HG03521 (cell line): ENCODE results near the gene GHSR.
"Not testable (repeated sequence)": the region's sequence is repeated elsewhere in the genome, so short reads cannot be mapped to it uniquely, and the experiment has no call there.

Experiments
- ATAC-seq: cut with Tn5 transposase; IDR thresholded peaks from one replicate; pipeline ENCODE4 v1.9.1; 2021; ENCODE audit warnings: mild to moderate bottlenecking, moderate library complexity; ENCODE audit not compliant: unreplicated experiment

GHSR gene

DNA sequence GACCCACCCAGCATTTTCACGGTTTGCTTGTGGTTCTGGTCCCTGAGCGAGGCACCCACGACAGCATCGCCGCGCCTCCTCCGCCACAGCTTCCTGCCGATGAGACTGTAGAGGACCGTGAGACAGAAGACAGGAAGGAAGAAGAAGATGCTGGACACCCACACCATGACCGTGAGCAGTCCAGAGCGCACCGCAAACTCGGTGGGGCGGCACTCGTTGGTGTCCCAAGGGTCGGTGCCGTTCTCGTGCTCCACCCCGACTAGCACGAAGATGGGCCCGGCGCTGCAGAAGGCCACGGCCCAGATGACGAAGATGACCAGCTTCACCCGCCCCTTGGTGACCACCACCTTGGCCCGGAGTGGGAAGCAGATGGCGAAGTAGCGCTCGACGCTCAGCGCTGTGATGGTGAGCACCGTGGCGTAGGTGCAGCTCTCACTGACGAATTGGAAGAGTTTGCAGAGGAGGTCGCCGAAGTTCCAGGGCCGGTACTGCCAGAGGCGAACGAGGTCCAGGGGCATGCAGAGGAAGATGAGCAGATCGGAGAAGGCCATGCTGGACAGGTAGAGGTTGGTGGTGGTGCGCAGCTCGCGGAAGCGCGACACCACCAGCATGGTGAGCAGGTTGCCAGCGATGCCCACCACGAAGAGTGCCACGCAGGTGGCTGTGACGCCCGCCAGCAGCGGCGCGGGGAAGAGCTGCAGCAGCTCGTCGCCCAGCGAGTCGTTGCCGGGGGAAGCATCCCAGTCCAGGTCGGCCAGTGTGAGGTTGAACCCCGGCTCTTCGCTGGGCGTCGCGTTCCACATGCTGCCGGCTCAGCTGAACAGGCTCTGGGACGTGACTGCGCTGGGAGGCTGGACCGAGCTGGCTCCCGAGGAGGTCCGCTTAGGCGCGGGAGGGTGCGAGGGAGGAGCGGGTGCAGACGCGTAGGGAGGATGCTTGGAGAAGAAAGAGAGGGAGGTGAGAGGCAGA is at the start of gene GHSR:
Gene GHSR, minus strand, starts transcription at position 846 of the 969 bp plus-strand sequence. Its CDS starts 43 bp downstream, at position 803.
- no peak for ATAC-seq

GRCh38 chr3:172490198-172490669 is 42.0 kb upstream of the GHSR start:
- ATAC-seq, result not testable (repeated sequence)

- no peak for ATAC-seq
These were observed 29.9 kb upstream of the GHSR start for GRCh38 chr3:172478116-172478515.

DNA sequence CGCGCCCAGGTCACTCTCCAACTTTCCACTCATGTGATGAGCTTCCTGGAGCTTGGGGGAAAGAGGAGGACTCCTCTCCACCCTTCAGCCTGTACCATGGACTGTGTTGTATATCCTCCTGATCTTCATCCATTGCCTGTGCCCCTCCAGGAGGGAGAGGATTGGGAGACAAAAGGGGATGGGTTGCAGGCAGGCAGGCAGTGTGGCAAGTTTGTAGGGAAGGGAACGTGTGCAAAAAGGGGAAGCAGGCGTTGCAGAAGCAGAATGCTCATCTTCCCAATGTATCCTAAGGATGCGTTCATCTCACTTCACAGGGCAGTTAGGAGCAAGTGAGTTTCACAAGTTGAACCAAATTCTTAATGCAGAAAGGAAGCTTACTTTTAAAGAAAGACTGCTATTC is 28.1 kb upstream of the GHSR start:
- ATAC-seq, result no peak

- no peak for ATAC-seq
These were observed 27.4 kb upstream of the GHSR start for GRCh38 chr3:172475703-172476102.

GRCh38 chr3:172471903-172472302 is 23.6 kb upstream of the GHSR start:
- ATAC-seq, result no peak

- no peak for ATAC-seq
These were observed 22.3 kb upstream of the GHSR start for GRCh38 chr3:172470588-172470987.

DNA sequence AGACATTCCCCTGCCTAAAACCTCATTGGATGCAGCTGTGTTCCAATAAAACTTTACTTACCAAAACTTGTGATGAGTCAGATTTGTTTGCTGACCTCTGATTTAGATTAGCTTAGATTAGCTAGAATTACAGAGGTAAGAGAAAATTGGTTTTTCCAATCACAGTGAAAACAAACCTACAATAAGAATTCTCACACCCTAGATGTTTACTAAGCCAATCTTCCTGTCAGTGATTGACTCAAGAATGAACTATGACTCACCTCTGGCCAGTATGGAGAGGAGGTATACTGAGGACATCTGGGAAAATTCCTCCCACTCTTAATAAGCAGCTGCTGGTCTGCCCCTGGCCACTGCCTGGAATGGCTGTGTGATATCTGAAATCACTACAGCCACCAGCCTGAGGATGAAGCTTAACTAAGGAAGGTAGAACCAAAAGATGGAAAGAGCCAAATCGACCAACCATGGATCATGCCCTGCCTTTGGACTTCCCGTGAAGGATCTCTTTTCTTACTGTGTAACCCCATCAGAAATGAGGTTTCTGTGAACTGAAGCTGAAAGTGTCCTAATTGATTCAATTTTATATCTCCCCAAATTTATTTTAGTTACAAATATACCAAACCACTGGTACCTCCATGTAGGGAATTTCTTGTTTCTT is 19.0 kb upstream of the GHSR start:
- ATAC-seq, result no peak

DNA sequence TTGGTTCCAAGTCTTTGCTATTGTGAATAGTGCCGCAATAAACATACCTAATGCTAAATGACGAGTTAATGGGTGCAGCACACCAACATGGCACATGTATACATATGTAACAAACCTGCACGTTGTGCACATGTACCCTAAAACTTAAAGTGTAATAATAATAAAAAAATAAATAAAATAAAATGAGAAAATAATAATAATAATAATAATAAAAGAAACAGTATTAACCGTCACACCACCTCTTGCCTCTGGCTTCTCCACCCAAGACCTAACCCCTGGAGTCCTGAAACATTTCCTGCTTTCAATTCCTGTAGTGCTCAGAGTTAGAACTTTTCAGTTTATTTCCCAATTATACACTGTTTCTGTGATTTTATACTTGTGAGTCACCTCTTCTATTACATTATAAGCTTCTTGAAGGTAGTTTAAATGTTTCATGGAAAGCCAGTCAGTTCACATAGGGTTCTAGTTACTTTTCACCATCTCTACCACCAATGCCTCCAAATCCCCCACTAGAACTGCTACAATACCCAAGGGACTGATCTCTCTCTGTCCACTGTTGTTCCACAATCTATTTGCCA is 18.4 kb upstream of the GHSR start:
- ATAC-seq, result no peak

GRCh38 chr3:172465281-172465680 is 17.0 kb upstream of the GHSR start:
- no peak for ATAC-seq

DNA sequence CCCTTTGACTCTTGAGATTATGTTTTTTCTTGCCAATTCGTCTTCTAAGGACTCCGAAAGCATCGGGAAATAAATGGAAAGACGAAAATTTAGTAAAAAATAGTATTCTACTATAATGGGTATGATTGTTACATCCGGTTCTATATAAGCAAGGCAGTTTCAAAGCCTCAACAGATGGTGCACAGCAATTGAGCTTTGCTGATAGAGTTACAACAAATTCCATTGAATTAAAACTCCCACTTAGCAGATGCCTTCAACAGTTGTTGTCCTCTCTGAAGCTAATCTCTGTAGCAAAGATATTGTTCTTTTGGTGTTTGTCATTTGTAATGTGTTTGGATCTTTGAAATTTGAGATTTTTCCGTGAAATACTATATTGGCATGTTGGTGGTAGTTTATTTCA is 16.1 kb upstream of the GHSR start:
- no peak for ATAC-seq

DNA sequence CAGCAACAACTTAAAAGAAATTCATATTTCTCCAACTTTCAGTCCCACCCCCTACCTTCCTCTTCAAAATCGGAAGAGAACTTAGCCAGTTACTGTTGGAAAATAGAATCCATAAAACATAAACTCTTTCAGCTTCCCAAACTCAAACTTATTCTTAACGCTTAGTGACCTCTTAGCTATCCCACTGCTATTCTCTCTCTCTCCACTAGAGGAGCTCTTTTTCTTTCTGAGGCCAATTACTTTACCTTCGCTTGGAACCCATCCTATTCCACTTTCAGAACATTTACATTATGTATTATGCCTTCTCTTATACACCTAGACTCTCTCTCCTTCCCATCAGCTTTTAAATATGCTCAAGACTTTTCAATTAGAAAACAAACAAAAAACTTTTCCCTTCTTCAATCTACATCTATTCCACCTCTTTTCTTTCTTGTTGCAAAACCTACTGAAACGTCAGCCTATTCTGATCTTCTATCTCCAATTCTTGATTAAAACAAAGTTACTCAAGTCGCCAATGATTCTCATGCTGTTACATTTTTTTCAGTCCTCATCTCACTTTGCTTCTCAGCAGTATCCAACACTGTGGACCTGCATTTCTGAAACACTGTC is 13.4 kb upstream of the GHSR start:
- ATAC-seq, result no peak

- ATAC-seq, result no peak
These were observed 8.1 kb upstream of the GHSR start for GRCh38 chr3:172456404-172456803.

DNA sequence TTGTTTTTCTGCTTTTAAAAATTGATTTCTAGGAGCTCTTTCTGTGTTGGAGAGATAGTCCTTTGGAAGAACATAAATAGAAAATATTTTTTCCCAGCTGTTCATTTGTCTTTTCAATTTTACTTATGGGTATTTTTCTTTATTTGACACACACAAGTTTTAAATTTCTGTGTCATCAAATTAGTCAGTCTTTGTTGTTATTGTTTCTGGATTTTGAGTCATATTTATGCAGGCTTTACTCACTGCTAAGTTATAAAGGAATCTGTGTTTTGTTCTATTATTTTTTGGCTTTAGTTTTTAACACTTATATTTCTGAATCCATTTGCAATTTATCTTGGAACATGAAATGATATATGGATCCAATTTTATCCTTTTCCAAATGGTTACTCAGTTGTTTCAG is 5.9 kb upstream of the GHSR start:
- ATAC-seq, result no peak

DNA sequence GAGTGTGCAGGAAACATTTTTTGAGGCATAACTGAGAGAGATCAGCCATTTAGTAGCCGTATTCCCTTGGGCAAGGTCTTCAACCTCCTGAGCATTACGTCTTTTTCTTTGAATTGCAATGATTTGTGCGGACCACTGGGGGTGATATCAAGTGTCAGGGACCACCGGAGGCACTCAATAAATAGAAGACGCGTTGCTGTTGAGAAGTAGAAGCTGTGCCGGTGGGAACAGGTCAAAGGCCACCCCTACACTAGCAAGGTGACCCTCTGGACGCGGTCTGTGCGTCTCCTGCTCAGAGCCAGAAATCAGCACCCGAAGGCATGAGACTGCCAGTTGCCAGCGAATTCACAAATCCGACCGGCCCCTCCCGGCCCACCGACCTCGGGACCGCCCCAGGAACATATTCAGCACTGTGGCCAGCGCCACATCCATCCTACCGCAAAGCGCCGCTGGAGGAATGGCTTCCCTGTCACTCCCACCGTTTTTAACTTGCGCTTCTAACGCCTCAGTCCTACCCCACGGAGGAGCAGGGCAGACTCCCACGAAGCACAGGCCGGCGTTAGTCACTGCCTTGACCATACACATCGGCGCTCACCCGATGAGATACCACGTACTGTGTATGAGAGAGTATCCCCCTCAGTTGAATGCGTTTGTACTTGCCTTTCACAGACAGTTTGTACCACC is 1.4 kb upstream of the GHSR start:
- no peak for ATAC-seq

DNA sequence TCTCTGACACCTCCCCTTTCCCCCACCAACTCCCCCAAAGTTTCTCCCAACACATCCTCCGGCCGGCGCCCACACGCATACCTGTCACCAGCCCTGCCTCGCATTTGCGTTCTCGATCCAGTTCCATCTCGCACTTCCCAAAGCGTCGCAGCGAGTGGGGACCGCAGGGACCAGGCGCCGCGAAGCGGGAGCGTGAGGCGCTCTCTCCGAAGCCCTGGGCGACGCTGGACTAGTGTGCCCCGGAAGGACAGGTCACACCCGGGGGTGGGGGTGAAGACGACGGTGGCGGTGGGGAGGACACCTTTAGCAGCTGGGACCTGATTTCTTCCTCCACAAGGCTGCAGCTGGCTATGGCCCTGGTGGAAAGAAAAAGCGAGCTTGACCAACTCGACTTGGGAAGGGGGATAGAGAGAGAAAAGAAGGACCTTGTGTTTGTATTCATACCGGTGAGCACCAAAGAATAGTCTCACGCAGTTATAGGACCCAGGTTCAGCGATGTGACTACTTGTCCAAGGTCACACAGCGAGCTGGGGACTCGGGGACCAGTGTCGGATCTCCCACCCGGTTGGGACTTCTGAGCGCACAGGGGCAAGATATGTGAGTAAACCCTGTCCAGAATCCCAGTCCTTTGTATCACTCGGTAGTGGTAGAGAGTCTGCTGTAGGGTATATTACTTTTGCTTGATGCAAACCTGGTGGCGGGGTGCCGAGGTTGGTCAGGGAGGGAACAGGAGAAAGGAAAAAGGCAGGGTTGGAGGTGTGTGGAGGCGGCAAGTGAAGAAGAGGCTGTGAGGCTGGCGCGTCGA is 607 bp upstream of the GHSR start:
- ATAC-seq, result no peak

GRCh38 chr3:172446198-172446597 is 2.1 kb downstream of the GHSR start:
- ATAC-seq, result no peak

DNA sequence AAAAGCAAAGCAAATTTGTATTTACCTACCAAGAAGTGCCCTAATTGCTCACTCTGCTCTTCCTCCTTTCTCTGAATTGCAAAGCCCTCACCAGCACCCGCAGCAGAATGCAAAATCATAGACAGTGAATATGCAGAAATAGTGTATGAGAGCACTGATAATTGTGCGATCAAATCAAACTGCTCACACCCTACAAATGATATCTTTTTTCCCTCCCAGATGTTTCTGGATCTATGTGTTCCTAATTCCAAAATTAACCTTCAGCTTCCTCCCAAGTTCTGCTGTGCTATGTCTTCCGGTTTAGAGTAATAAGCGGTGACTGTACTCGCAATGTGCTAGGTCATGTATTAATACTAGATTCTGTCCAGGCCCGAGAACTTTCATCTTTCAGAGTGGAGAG is 3.4 kb downstream of the GHSR start:
- ATAC-seq, result no peak

GRCh38 chr3:172442606-172443005 is 5.7 kb downstream of the GHSR start:
- ATAC-seq, result no peak

DNA sequence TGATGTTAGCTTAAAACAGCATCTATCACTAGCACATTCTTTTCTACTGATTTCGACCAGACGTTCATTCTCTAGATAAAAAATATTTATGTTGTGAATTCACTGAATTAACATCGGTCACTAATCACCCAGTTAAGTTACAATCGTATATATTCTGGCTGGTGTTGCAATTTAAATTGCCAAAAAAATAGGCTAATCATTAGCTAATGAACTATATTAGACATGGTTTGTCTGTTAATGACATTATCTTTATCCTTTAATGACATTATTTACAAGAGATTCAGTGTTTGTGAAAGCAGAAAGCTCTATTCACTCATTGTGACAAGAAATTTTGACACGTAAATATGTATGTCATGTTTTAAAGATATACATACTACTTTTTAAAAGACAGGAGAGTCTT is 6.7 kb downstream of the GHSR start:
- ATAC-seq, result no peak
